HuH-7 (cell line): ENCODE measurements around the gene FAM237B.
"Not testable (repeated sequence)": the region's sequence is repeated elsewhere in the genome, so short reads cannot be mapped to it uniquely, and the experiment has no call there.

Experiments
- DNase-seq: peaks from one replicate; pipeline ENCODE4 v3.0.0; 2011; ENCODE audit warnings: low spot score

The FAM237B gene

DNA sequence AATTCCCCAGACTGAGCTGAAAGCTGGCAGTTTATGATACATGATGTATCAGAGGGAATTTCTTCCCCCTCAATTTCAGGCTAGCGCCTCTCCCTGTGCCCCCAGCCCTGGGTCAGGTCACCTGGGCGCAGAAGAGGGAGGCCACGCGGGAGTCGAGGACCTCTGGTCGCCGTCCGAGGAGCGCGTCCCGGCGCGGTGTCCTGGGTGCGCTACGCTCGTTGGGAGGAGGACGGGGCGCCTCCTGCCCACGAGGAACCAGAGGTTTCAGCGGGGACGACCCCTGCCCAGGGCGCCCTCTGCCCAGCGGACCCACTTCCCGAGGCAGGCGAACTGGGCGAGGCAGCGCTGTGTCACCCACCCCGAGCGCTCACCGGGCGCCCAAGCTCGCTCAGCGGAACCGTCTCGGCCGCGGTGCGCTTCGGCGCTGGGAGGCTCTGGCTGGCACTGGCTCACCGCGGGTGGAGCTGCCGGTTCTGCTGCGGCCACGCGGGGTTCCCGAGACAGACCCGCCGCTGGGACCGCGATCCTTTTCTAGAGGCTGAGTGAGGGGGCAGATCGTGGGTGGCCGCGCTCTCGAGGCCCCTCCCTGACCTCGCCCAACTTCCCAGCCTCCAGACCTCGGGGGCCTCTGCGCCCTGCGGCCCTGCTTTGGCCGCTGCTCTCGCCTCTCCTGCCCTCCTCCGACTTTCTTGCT is at the start of gene FAM237B:
Gene FAM237B (minus strand): TSS at position 504 of the 694 bp plus-strand sequence. CDS start 1,556 bp downstream, outside the sequence.
- DNase-seq: peak; percentile 42

DNA sequence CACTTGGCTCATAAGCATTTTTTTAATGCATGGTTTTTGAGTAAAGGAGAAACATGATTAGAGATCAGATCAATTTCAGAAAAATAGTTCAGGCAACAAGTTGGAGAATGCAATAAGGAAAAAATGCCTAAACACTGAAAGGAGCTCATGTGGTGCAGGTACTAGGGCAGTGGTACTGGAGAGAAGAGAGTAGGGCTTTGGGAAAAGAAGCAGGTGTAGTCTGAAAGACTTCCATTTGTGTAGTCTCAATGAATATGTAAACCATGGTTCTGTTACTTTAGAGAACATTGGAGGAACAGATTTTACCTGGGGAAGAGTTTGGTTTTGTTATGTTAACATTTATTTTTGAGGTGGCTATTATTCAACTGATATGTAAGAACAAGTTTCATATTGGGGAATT is 30.9 kb upstream of the FAM237B start:
- DNase-seq: no peak

DNA sequence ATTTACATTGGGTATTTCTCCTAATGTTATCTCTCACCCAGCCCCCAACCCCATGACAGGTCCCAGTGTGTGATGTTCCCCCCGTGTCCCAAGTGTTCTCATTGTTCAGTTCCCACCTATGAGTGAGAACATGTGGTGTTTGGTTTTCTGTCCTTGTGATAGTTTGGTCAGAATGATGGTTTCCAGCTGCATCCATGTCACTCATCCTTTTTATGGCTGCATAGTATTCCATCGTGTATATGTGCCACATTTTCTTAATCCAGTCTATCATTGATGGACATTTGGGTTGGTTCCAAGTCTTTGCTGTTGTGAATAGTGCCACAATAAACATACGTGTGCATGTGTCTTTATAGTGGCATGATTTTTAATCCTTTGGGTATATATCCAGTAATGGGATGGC is 28.9 kb upstream of the FAM237B start:
- DNase-seq: not testable (repeated sequence)

DNA sequence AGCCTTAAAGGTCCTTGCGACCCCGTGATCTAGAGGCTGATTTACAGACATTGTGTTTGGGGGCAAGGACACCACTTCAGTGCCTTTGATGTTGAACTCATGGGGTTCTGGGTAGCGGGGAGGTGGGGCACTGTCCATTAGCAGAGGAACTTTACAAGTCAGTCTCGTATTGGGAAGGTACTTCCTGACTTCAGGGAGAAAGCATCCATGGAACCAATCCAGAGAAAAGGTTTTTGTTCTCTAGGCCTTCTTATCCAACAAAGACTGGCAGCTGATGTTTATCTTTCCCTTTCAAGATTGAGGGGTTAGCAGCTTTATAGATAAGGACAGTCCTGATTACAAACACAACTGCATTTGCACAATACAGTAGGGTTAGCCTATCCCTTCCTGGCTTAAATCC is 28.2 kb upstream of the FAM237B start:
- DNase-seq: no peak

DNA sequence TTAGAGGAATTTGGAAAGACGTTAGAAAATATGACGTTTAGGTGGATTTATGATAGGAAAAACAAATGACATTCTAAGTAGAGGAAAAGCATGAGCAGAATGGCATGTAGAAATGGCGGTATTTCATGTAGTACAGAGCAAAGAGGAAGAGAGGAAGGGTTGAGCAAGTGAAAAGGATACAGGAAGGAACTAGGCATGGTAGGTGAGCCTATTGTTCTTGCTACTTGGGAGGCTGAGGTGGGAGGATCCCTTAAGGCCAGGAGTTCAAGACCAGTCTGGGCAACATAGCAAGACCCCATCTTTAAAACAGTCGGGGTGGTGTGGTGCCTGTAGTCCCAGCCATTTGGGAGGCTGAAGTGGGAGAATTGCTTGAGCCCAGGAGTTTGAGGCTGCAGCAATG is 26.7 kb upstream of the FAM237B start:
- no peak for DNase-seq

DNA sequence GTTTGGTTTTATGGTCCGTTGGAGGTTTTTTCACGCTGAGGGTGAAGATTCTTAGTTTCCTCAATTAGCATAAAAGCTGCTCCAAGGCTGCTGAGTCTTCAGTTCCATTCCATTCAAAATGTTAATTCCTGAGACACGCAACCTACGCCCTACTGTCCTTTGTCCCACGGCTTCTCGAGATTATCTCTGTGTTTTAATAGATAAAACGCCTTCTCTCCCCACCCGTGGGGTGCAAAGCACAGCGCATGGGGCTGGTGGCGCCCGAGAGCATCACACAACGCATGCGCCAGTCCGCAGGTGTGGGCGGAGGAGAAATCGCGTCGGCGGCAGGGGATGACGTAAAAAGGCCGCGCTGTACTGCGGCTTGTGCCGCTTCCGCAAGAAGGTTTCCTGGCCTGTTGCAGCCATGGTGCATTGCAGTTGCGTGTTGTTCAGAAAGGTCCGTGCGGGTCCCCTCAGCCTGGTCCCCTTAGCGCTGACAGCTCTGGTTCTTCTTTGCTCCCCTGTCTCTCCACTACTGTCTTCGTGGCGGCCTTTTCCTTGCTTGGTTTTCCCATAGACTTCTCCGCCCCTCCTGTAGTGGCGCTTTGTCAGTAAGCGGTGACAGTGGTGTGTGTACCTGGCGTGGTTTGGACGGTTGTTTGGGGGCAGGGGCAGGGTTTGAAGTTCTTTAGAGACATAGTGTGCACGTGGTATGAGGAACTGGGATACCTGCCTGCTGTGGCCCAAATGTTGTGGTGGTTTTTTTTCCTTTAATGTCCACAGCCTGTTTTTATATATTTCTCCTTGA is 25.4 kb upstream of the FAM237B start, which contains the start of gene GTPBP10:
Gene GTPBP10 (plus strand): TSS at position 381 of the 790 bp plus-strand sequence. CDS start 26 bp downstream, at position 407.
- DNase-seq: peak; percentile 79

DNA sequence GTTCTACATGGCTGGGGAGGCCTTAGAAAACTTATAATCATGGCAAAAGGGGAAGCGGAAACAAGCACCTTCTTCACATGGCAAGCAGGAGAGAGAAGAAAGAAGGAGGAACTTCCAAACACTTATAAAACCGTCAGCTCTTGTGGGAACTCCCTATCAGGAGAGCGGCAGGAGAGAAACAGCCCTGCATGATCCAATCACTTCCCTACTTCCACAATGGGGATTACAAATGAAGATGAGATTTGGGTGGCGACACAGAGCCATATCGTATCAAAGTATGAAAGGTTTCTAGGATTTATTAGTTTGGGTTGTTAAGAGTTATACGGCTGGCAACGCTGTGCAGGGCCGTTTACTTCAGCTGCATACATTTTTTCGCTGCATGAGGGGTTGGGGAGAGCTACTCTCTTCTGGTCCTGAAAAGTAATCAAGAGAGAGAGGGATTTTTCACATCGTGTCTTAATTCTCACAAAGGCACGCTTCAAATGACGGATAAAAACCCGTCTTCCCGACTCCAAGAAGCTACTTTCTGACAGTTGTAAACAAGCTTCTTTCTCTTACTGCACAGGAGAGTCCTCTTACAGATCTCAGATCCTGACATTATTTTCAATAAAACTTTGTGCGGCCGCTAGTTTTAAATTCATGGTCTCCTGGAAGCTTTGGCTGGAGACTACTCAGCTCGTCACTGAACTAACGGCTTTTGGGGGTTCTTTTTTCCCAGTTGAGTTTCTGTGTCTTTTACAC is 24.7 kb upstream of the FAM237B start:
- DNase-seq: no peak

DNA sequence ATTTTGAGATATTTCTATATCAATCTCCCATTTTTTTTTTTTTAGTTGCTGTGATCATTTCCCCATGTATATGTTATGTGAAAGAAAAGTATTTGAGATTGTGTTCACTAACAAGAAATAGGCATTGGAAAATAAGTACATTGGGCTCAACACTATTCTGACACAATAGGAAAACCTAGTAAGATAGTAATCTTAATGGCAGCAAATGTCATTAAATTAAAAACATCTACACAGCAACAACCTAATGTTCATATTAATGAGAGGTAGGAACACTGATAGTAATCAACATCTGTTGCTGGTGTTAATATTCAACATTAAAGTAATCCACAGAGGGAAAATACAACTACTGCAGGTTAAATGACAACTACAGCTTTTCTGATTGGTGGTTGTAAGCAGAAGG is 23.9 kb upstream of the FAM237B start:
- DNase-seq: no peak

DNA sequence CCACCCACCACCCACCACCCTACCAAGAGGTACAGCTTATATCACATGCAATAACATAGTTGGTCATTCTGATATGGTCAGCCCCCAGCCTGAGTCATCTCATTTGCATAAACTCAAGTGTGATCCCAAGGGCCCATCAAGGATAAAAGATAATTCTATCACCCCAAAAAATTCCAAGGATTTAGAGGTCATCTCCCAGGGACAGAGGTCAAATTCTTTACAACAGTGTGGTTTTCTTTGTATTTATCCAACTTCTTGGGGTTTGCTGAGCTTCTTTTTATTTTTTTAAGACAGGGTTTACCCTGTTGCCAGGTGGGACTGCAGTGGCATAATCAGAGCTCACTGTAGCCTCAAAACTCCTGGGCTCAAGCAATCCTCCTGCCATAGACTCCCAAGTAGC is 16.0 kb upstream of the FAM237B start:
- DNase-seq: no peak

DNA sequence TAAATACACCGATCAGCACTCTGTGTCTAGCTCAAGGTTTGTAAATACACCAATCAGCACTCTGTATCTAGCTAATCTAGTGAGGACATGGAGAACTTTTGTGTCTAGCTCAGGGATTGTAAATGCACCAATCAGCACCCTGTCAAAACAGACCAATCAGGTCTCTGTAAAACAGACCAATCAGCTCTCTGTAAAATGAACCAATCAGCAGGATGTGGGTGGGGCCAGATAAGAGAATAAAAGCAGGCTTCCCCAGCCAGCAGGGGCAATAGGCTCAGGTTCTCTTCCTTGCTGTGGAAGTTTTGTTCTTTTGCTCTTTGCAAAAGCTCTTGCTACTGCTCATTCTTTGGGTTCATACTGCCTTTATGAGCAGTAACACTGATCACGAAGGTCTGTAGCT is 13.8 kb upstream of the FAM237B start:
- not testable (repeated sequence) for DNase-seq

DNA sequence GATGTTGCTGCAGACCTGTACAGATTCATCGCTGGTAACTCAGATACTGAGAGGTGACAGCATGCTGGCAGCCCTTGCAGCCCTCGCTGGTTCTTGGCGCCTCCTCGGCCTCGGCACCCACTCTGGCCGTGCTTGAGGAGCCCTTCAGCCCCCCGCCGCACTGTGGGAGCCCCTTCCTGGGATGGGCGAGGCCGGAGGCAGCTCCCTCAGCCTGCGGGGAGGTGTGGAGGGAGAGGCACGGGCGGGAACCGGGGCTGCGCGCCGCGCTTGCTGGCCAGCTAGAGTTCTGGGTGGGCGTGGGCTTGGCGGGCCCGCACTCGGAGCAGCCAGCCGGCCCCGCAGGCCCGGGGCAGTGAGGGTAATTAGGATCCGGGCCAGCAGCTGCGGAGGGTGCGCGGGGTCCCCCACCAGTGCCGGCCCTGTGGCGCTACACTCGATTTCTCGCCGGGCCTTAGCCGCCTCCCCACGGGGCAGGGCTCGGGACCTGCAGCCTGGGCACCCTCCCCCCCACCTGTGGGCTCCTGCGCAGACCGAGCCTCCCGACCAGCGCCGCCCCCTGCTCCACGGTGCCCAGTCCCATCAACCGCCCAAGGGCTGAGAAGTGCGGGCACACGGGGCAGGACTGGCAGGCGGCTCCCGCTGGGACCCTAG is 13.2 kb upstream of the FAM237B start:
- no peak for DNase-seq

DNA sequence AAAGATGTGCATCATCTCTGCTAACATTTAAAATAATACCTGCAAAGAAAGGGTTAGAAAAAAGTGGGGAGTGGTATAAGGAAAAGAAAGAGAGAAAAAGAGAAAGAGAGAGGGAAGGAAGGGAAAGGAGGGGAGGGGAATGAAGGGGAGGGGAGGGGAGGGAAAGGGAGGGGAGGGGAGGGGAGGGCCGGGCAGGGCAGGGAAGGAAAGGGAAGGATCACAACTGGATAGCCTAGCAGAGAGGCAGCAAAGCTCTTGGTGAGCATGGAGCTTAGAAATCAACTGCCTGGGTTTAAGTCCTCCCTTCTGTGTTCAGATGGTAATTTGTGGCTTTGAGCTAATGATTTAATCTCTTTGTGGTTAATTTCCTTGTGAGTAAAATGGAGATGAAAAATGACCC is 5.4 kb upstream of the FAM237B start:
- no peak for DNase-seq

DNA sequence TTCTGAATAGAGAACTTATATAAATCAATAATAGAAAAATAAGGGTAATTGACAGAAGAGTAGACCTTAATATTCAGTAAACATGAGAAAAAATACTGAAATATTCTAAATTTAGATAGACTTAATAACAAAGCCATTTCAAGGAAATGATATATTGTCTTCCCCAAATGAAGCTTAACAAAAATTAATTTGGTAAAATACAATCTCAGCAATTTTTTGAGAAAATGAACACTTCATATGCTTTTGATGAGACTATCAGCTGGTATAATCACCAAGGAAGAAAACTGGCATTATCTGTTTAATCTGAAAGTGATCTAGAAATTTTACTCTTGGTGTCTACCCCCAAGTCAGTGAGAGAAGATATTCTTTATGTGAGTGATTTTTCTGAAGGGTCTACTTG is 1.7 kb upstream of the FAM237B start:
- no peak for DNase-seq

DNA sequence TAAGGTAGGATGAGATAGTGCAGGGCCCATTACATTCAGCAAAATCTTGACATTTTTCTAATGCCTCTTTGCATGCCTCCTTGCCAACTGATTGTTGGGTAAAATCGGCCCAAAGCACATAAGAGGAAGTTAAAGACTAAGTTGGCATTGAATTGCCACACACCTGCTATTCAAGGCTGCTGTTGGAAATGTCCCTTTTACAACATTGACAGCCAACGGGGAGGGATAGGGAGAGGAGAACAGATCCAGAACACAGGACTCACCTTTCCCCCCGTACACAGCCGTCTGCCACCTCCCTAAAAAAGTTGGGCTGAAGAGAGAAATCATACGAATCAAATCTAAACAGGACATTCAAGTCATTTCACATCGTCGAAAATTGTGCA is 695 bp downstream of the FAM237B start:
- DNase-seq: no peak

DNA sequence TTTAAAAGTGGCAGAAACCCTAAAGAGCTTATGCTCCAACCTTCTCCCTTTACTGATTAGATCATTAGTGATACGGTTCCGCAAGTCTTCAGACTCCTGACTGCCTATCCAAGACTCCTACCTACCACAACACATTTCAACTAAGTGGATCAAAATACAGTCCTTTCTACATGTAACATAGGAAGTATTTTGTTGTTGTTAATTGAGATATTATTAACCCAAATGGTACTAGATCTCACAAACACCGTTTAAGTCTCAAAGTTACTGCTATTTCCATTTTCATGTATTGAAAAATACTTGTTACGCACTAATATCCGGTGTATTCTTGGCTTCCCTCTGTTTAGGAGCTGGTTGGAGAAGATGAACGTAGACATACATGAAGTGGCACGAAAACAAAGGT is 1.1 kb downstream of the FAM237B start:
- no peak for DNase-seq

DNA sequence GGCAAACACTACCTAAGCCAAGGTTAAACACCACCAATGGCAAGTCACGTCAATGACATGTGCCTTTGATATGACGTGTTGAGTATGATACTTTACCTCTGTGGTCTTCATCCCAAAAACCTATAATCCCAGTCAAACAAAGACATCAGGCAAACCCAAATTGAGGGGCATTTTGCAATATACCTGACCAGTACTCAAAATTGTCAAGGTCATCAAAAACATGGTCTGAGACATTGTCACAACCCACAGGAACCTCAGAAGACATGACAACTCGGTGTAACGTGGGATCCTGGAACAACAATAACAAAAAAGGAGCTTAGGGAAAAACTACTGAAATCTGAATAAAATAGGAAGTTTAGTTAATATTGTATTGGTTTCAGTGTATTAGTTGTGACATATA is 7.2 kb downstream of the FAM237B start:
- no peak for DNase-seq

DNA sequence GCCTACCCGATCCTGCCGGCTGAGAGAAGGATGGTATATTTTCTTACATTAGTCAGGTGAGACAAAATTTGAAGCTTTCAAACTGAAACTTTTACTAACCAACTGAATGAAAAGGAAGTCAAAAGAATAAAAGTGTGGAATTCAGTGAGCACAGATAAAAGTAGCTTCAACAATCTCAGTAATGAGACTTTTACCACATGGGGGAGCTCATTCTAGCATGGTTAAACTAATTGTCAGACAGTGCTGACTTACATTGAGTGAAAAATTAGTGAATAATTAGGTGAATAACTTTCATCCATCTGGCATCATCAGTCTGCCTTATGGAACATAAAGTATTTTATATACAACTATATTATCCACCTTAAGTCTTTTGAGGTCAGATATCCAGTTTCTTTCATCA is 8.4 kb downstream of the FAM237B start:
- DNase-seq: no peak

DNA sequence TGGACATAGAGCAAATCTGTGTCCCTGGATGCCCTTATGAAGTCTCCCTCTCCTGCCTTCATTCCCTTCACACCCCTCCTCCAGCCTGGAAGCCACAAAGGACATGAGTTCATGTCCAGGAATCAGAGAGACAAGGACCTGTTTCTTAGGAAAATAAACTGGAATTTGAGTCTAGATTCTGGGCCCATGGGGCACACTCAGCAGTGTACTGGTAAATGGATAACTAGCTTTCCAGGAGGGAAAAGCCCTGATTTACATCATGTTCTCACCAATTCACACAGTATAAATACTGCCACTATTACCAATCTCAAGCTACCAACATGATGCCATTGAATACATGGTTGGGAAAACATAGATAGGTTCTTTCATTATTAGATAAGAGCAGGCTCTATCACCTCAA is 9.9 kb downstream of the FAM237B start:
- DNase-seq: no peak

DNA sequence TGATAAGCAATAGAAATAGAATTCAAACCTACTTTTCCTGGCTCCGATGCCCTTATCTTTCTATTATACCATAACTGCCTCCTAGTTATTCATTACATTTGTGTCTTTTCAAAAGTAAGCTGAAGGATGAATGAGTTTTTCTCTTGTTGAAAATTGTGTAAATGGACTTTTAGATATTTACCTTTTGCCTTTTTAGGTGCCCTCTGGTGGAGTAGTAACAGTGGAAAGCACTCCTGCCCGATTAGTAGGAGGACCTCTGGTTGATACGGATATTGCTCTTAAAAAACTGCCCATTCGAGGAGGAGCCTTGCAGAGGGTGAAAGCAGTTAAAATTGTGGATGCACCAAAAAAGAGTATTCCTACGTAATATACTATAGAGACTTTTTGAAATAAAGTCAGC is 11.2 kb downstream of the FAM237B start:
- DNase-seq: no peak

DNA sequence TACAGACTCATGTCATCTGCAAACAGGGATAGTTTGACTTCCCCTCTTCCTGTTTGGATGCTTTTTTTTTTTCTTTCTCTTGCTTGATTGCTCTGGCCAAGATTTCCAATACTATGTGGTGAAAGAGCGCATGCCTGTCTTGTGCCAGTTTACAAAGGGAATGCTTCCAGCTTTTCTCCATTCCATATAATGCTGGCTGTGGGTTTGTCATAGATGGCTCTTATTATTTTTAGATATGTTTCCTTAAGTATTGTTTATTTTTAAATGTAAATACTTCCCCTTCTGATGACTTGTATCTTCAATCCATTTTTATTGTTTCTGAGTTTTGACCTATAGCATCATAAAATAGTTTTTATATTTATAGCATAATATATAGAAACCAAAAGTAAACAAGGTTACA is 17.9 kb downstream of the FAM237B start:
- no peak for DNase-seq

DNA sequence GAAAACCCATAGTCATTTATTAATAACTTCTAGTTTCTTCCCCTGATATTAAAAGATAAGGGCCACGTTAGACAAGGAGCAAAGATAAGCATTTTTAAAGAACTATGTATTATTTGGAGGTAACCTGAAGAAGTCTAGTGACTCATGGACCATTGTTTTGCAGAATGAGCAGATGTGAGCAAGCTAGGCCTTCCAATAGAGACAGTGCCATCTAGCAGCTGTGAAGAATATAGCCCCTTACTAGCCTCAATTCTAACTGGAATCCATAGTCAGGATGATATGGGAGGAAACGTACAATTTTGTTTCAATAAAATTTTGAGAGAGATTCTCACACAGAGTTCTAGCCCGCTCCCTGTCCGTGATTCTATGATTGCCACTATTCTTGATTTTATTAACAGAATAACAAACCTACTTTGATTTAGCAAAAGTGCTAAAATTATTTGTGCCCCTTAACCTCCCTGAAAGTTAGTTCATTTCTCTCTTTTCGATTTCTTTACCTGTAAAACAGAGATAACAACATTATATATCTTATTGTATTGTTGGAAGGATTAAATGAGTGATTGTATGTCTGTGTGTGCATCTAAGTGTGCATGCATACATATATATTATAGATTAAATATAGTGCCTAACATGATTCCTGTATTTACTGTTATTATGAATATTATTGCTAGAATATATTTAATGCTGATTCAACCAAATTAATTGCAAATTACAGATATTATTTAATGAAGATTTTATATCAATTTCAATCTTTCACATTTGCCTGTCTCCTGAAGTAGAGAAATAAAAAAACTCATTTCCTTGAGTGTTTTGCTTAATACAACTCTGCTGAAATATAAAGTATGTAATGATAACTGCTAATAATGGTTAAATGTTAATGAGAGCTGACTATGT is 22.7 kb downstream of the FAM237B start:
- DNase-seq: no peak
